GM21515 (cell line): ENCODE measurements around the gene NMBR.
"Not testable (repeated sequence)": the region's sequence is repeated elsewhere in the genome, so short reads cannot be mapped to it uniquely, and the experiment has no call there.

Experiments
- ATAC-seq: cut with Tn5 transposase; IDR thresholded peaks from one replicate; pipeline ENCODE4 v1.9.1; 2021; ENCODE audit not compliant: unreplicated experiment

NMBR gene

GRCh38 chr6:142146828-142147662 lies at the start of gene NMBR, which contains the start of gene VTA1:
NMBR (minus strand) TSS chr6:142147122; CDS start chr6:142088658, 58,464 bp downstream.
VTA1 (plus strand) TSS chr6:142147263; CDS start chr6:142147288, 25 bp downstream.
- ATAC-seq: peak; percentile 100

GRCh38 chr6:142195862-142196541 lies 49.1 kb upstream of the NMBR start:
- ATAC-seq: no peak

- ATAC-seq: no peak
Measured at GRCh38 chr6:142193621-142194020, 46.7 kb upstream of the NMBR start.

DNA sequence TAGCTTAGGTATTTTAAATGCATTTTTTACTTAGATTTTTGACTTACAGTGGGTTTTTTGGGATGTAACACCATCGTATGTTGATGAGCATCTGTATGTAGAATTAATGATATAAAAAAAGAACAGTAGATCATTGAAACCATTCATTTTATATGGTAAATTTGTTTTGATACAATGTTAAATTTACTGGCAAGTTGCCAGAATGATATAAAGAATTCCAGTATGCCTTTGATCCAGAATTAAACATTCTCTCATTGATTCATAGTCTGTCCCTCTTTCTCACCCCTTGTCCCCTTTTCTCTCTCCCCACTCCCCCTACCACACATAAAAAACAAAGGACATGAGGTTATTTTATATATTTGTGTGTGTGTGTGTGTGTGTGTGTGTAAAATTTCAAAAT lies 45.4 kb upstream of the NMBR start:
- ATAC-seq: no peak

DNA sequence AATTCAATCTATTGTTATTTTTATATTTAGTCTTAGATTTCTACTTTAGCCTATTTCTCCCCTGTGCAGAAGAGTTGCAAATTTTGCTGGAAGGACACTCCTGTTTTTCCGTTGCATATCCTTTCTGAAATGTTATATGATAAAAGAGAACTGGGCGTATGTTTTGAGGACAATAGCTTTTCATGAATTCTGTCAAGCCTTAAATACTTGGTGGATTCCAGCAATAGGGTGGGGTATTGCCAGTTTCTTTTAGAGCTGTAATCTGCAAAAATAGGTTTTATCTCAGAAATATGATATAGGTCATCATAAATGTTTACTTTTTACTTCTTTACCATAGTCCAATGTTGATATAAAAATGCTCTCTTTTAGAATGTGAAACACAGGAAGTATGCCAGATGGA lies 42.1 kb upstream of the NMBR start:
- no peak for ATAC-seq

- ATAC-seq: not testable (repeated sequence)
Measured at GRCh38 chr6:142188341-142188740, 41.4 kb upstream of the NMBR start.

DNA sequence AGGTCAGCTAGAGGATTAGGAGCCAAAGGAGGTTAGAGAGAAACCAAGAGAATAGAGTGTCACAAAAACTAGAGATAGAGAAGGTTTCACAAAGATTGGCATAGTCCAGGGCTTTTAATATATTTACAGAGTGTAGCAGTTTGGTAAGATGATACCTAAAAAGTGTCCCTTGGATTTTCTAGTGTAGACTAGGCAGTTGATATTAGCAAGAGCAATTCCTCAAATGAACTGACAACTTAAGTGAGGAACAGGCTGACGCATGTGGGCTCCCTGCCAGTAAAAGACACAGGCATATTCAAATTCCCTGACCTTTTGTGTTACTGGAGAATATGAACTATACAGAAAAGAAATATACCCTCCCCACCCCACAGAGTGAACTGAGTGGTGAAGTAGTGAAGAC lies 40.3 kb upstream of the NMBR start:
- no peak for ATAC-seq

- ATAC-seq: no peak
Measured at GRCh38 chr6:142185641-142186040, 38.7 kb upstream of the NMBR start.

DNA sequence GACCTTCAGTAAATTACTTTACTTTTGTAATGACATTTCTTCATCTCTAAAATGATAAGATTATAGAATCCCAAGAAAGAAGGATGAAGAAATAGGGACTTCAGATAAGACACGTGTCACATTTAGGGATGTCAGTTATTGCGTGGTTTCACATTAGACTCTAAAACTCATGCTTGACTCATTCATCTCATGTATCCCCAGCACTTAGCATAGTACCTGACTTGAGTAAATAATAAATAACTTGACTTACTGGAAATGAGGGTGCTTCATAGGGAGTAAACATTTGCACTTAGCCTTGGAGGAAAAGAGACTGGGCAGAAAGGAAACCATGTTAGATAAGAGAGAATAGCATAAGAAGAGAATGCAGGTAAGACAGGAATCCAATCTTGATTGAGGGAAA lies 37.4 kb upstream of the NMBR start:
- no peak for ATAC-seq

DNA sequence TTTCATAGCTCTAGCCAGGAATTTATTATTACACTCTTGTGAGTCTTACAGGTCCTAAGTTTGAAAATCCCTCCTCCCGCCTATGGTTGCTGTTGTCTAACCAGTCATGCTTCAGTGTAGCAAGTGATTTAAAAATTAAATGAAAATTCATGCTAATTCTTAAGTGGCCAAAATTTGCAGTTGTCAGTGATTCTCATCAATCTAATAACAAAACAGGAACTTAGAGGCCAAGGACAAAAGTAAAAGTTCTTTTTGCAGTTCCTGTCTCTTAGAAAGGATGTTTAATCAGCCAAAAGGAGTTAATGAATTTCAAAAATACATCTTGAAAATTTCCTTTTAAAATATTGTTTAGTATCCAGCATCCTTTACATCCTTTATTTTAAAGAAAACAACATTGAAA lies 36.4 kb upstream of the NMBR start:
- no peak for ATAC-seq

DNA sequence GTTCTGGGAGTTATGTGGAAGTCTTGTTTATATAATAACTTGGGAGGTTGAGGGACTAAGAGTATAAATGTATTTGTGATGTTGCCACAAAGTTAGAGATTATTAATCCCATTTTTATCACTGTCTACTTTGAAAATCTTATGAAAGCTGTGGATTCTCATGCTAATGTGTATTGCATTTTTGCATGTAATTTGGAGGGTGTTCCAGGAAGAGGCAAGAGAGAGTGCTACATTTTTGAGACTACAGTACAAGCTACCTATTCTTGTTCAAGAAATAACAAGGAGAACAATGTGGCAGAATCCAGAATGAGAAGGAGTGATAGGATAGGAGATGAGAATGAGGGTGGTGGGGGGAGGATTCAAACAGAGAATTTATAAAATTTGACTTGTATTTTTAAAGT lies 35.1 kb upstream of the NMBR start:
- no peak for ATAC-seq

DNA sequence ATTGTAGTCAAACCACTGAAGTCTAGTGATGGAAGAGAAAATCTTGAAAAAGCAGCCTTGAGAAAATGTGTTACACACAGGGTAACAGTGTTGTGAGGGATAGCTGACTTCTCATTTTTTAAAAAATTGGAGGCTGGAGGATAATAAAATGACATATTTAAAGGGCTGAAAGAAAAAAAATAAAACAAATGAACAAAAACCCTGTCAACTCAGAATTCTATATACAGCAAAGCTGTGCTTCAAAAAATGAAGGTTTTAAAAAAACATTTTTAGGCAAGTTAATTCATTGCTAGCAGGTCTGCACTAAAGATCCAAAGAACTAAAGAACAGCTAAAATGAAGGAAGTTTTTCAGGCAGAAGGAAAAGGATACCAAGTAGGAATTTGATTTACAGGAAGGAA lies 31.2 kb upstream of the NMBR start:
- ATAC-seq: no peak

DNA sequence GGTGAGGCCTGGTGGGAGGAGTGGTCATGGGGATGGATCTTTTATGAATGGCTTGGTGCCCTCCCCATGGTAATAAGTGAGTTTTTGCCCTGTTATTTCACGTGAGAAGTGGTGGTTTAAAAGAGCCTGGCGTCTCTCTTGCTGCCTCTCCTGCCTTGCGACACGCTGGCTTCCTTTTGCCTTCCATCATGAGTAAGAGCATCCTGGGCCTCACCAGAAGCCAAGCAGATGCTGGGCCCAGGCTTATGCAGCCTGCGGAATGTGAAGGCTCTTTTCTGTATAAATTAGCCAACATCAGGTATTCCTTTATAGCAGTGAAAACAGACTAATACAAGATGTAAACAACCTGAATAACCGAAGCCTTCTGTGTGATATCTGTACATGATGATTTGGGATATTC lies 27.8 kb upstream of the NMBR start:
- no peak for ATAC-seq

DNA sequence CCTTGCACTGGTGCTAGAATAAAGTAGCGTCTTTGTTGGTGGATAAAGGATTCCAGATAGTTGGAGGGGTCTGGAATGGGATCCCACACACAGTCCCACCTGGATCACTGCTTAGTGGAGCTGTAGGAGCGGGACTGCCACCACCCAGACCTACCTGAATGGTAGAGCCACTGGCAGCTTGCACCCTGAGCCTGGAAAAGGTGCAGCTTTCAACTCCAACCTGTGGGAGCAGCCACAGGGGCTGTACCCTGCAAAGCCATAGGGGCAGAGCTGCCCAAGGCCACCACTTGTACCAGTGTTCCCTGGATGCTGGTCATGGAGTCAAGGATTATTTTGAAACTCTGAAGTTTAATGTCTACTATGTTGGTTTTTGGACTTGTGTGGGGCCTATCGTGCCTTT lies 27.1 kb upstream of the NMBR start:
- ATAC-seq: no peak

- no peak for ATAC-seq
Measured at GRCh38 chr6:142172758-142173157, 25.8 kb upstream of the NMBR start.

DNA sequence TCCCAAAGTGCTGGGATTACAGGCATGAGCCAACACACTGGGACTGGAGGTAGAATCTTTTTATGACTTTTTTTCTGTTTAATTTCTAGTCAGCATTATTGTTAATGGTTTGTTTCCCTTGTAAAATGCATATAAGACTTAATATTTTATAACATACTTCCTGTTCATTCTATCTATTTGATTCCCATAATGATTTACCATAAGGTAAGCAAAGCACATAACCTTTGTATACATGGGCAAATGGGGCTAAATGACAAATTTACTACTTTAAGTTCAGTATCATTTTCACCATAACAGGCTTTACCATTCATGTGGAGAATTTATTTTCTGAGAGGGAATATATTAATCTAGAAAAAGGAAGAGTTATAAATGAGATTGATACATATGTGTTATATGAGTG lies 24.4 kb upstream of the NMBR start:
- no peak for ATAC-seq

GRCh38 chr6:142167486-142167885 lies 20.6 kb upstream of the NMBR start:
- ATAC-seq: no peak

DNA sequence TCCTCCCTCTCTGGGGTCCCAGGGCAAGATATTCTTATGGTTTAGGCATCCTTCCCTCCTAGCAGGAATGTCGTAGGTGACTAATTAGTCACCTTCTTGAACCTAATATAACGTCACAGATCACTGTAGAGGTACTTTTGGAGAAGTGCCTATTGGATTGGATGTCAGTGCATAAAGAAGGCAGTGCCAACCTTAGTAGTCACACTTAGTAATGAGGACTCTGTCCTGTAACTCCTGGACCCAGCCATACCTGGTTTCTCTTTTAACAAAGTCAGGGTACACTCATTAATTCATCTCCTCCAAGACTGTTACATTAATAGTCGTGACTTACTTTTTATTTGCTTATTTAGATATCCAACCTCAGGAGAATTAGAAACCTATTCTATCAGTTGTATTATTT lies 20.1 kb upstream of the NMBR start:
- ATAC-seq: no peak

DNA sequence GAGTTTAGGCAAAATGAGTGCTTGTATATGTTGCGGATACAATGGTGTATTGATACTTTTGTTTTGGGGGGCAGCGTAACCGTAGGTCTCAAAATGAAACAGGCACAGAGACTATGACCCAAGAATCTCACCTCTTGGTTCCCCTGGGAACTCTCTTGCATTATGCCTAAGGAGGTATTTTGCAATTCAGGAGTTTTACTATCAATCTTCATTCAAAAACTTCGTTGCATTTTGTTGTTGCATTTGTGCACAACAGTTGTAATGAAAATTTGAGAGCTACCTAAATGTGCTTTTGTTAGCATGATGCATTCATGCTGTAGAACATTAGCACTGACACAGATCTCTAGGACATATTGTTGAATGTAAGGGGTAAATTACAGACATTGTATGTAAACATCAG lies 18.3 kb upstream of the NMBR start:
- ATAC-seq: no peak

GRCh38 chr6:142162780-142163179 lies 15.9 kb upstream of the NMBR start:
- ATAC-seq: no peak

GRCh38 chr6:142156758-142157068 lies 9.8 kb upstream of the NMBR start:
- ATAC-seq: not testable (repeated sequence)

DNA sequence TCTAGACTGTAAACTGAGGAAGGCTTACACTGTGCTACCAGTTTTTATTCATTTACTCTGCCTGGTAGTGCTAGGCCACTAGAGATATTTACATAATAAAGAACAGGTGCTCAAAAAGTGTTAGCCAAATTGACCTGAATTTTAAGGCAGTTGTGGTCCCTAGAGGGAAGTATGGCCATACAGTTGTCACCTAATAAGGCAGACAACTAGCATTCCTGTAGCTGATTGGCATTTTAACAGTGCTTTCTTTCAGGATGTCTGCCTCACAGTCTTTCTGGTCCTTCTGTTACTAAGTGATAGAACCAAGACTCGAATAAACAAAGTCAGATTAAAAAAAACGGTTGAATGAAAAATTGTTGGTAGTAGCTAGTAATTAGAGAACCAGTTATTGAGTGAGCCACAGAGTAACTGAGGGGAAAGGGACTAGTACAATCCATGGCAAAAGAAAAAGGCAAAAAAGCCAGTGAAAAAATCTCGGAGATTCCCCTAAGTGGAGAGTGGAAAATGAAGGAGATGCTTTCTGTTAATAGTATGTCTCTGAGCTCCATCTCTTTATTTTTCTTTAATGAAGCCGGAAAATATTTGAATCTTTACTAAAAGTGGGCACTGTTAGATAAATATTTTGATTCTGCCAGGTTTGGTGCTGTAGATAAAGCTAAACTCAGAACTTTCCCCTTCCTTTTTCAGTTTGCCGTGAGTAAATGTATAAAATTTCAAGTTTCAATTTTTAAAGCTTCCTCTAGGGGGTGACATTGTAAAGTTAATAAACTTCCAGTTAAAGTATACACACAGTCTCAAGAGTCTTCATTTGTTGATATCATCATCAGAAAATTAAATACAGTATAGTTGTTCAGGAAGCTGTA lies 9.2 kb upstream of the NMBR start:
- no peak for ATAC-seq
